ENCODE measurements around the gene SUSD6. TPM values are rescaled to one million over a fixed set of nuclear protein-coding genes. Genes with fewer than 3 reads are reported as not detected.

The SUSD6 gene
- total and polyA plus RNA-seq, 4 donors: 6.8 to 10.8 (median 7.6) TPM

GRCh38 chr14:69650948-69651369 lies 39.6 kb downstream of the SUSD6 start:
- Histone ChIP-seq H3K4me3 (ENCODE audit: low read depth in 1 of 3, low read length in 3 of 3) (no peak overlapping the region), H3K27me3 (ENCODE audit: control insufficient read depth in 4 of 4, insufficient read depth in 4 of 4, low read length in 3 of 4) (no peaks in the 10 kb centered on the region), H3K36me3 (ENCODE audit: control insufficient read depth in 4 of 4, insufficient read depth in 3 of 4, low read depth in 1 of 4, low read length in 3 of 4) (no peaks in the 10 kb centered on the region), H3K27ac (ENCODE audit: low read depth in 1 of 2, low read length in 2 of 2) (peak overlapping the region; percentile 44 to 87), H3K4me1 (ENCODE audit: control insufficient read depth in 4 of 4, insufficient read depth in 4 of 4, low read length in 3 of 4) (peaks cover 20 to 62% (median 50%) of the 10 kb centered on the region in 4 donors), H3K9me3 (ENCODE audit: control insufficient read depth in 4 of 4, low read length in 3 of 4) (no peaks in the 10 kb centered on the region), H3K9ac (ENCODE audit: low read depth in 1 of 2, low read length in 2 of 2) (no peak overlapping the region)
- TF ChIP-seq REST (IDR thresholded peaks at IDR 0.05) (no peak), RAD21 (IDR thresholded peaks at IDR 0.05) (no peak), EGR1 (IDR thresholded peaks at IDR 0.05; ENCODE audit: low read depth in 2 of 2) (no peak), HNF4G (IDR thresholded peaks at IDR 0.05) (no peak), FOXA2 (IDR thresholded peaks at IDR 0.05) (no peak), YY1 (IDR thresholded peaks at IDR 0.05) (no peak), HNF4A (conservative IDR thresholded peaks at IDR 0.05) (no peak), GABPA (IDR thresholded peaks at IDR 0.05 in 1 of 2, conservative IDR thresholded peaks at IDR 0.05 in 1 of 2) (no peak), FOXA1 (IDR thresholded peaks at IDR 0.05) (no peak), TAF1 (conservative IDR thresholded peaks at IDR 0.05) (no peak), NR2F2 (IDR thresholded peaks at IDR 0.05) (no peak), JUND (IDR thresholded peaks at IDR 0.05) (no peak), RXRA (IDR thresholded peaks at IDR 0.05) (no peak)
- TF ChIP-seq, protein P1, sequence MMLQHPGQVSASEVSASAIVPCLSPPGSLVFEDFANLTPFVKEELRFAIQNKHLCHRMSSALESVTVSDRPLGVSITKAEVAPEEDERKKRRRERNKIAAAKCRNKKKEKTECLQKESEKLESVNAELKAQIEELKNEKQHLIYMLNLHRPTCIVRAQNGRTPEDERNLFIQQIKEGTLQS (IDR thresholded peaks at IDR 0.05): no peak
- TF ChIP-seq, protein P2, sequence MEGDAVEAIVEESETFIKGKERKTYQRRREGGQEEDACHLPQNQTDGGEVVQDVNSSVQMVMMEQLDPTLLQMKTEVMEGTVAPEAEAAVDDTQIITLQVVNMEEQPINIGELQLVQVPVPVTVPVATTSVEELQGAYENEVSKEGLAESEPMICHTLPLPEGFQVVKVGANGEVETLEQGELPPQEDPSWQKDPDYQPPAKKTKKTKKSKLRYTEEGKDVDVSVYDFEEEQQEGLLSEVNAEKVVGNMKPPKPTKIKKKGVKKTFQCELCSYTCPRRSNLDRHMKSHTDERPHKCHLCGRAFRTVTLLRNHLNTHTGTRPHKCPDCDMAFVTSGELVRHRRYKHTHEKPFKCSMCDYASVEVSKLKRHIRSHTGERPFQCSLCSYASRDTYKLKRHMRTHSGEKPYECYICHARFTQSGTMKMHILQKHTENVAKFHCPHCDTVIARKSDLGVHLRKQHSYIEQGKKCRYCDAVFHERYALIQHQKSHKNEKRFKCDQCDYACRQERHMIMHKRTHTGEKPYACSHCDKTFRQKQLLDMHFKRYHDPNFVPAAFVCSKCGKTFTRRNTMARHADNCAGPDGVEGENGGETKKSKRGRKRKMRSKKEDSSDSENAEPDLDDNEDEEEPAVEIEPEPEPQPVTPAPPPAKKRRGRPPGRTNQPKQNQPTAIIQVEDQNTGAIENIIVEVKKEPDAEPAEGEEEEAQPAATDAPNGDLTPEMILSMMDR (IDR thresholded peaks at IDR 0.05; ENCODE audit: low read depth, low read length, missing input control): no peak
- TF ChIP-seq, protein P3, sequence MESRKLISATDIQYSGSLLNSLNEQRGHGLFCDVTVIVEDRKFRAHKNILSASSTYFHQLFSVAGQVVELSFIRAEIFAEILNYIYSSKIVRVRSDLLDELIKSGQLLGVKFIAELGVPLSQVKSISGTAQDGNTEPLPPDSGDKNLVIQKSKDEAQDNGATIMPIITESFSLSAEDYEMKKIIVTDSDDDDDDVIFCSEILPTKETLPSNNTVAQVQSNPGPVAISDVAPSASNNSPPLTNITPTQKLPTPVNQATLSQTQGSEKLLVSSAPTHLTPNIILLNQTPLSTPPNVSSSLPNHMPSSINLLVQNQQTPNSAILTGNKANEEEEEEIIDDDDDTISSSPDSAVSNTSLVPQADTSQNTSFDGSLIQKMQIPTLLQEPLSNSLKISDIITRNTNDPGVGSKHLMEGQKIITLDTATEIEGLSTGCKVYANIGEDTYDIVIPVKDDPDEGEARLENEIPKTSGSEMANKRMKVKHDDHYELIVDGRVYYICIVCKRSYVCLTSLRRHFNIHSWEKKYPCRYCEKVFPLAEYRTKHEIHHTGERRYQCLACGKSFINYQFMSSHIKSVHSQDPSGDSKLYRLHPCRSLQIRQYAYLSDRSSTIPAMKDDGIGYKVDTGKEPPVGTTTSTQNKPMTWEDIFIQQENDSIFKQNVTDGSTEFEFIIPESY (IDR thresholded peaks at IDR 0.05): no peak
- no peak for DNase-seq (ENCODE audit: low spot score)
- WGBS: 87% methylated on average over 3 of the region's 3 CpGs

GRCh38 chr14:69651664-69652063 lies 40.3 kb downstream of the SUSD6 start:
- H3K4me3 ChIP-seq (ENCODE audit: low read depth in 1 of 3, low read length in 3 of 3): no peak overlapping the region
- H3K9ac ChIP-seq (ENCODE audit: low read depth in 1 of 2, low read length in 2 of 2): no peak overlapping the region

More at GRCh38 chr14:69651664-69652063, 40.3 kb downstream of the SUSD6 start:
- no peak for DNase-seq (ENCODE audit: low spot score)
- 50% methylated on average over 1 of the region's 1 CpG for WGBS
- Histone ChIP-seq H3K27ac (ENCODE audit: low read depth in 1 of 2, low read length in 2 of 2) (peak overlapping the region; percentile 44 to 87), H3K4me1 (ENCODE audit: control insufficient read depth in 4 of 4, insufficient read depth in 4 of 4, low read length in 3 of 4) (peaks cover 20 to 62% (median 51%) of the 10 kb centered on the region in 4 donors), H3K9me3 (ENCODE audit: control insufficient read depth in 4 of 4, low read length in 3 of 4) (no peaks in the 10 kb centered on the region), H3K36me3 (ENCODE audit: control insufficient read depth in 4 of 4, insufficient read depth in 3 of 4, low read depth in 1 of 4, low read length in 3 of 4) (no peaks in the 10 kb centered on the region), H3K27me3 (ENCODE audit: control insufficient read depth in 4 of 4, insufficient read depth in 4 of 4, low read length in 3 of 4) (no peaks in the 10 kb centered on the region)
- peak in 1 of 2 donors; percentile 13 for TF ChIP-seq HNF4A (conservative IDR thresholded peaks at IDR 0.05)
- TF ChIP-seq GABPA (IDR thresholded peaks at IDR 0.05 in 1 of 2, conservative IDR thresholded peaks at IDR 0.05 in 1 of 2): no peak

All from liver (tissue), 9 donors.